ENCODE measurements around the gene CHRD.

DNA sequence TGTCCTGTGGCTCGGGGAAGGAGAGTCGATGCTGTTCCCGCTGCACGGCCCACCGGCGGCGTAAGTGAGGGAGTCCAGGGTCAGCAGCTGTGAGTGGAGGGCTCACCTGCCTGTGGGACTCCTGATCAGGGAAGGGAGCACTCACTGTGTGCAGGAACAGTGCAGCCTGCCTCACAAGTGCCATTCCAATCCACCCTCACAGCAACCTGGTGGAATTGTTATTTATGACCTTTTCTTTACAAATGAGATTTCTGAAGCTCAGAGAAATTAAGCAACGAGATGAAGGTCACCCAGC lies 9.0 kb downstream of the CHRD start:
- TF ChIP-seq, protein P1, sequence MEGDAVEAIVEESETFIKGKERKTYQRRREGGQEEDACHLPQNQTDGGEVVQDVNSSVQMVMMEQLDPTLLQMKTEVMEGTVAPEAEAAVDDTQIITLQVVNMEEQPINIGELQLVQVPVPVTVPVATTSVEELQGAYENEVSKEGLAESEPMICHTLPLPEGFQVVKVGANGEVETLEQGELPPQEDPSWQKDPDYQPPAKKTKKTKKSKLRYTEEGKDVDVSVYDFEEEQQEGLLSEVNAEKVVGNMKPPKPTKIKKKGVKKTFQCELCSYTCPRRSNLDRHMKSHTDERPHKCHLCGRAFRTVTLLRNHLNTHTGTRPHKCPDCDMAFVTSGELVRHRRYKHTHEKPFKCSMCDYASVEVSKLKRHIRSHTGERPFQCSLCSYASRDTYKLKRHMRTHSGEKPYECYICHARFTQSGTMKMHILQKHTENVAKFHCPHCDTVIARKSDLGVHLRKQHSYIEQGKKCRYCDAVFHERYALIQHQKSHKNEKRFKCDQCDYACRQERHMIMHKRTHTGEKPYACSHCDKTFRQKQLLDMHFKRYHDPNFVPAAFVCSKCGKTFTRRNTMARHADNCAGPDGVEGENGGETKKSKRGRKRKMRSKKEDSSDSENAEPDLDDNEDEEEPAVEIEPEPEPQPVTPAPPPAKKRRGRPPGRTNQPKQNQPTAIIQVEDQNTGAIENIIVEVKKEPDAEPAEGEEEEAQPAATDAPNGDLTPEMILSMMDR (conservative IDR thresholded peaks at IDR 0.05) = no peak
- TF ChIP-seq ZFX (IDR thresholded peaks at IDR 0.05) = no peak
